G401 (cell line): Measurements from ENCODE around the gene ANKRD17. TPM values are rescaled to one million over a fixed set of nuclear protein-coding genes. Genes with fewer than 3 reads are reported as not detected.
A peak's percentile ranks its signal among the peaks of the same experiment; 100 is the strongest.
"Not testable (repeated sequence)": the region's sequence is repeated elsewhere in the genome, so short reads cannot be mapped to it uniquely, and the experiment has no call there.

Source experiments
- DNase-seq: peaks from one replicate; pipeline ENCODE4 v3.0.0-alpha.2; 2015; ENCODE audit warnings: low spot score
- in situ Hi-C: cut with HindIII; loops from 2 replicates; pipeline ENCODE4 v1.10.0; 2016; ENCODE audit warnings: low sequenced_read_pairs, mixed read lengths
- total RNA-seq: library from RNA; depleted of rRNA; stranded (reverse); fragments of >200 nt; shearing (Covaris generic); gene quantifications from 2 replicates; pipeline ENCODE4 v1.2.3, GENCODE V29; 2014

The ANKRD17 gene
- total RNA-seq, 1 experiment from 2014 or later: 50.5 TPM

DNA sequence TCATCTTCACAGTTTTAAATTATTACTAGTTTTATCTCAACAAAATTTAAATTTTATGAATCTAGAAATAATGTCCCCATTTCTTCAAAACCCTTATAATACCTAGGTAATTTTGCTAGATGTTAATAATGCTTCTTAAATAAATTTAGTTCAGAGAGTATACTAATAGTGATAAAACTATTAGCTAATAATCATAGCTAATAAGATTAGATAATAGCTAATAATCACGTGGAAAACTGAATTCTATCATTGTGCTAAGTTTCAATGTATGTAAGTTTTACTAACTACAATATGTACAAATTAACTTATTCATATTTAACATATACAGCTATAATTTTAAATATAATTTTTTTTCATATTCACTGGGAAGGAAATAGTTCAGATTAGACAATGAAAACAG is 10.2 kb downstream of the ANKRD17 start:
- in situ Hi-C loops: no loop called here
- DNase-seq: no peak

DNA sequence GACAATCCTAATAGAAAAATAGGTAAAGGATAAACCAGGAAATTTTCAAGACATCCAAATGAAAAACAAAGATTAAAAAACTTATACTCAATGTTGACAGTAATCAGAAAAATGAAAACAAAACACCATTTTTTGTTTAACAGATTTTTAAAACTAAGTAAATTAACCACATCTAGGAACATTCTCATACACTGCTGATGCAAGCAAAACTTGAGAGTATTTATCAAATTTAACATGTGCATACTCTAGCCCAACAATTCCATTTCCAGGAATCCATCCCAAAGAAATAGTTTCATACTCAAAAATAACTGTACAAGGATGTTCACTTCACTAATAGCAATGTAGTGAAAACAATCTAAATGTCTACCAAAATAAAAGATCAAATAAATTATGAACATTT is 11.5 kb downstream of the ANKRD17 start:
- in situ Hi-C loops: no loop called here
- no peak for DNase-seq

DNA sequence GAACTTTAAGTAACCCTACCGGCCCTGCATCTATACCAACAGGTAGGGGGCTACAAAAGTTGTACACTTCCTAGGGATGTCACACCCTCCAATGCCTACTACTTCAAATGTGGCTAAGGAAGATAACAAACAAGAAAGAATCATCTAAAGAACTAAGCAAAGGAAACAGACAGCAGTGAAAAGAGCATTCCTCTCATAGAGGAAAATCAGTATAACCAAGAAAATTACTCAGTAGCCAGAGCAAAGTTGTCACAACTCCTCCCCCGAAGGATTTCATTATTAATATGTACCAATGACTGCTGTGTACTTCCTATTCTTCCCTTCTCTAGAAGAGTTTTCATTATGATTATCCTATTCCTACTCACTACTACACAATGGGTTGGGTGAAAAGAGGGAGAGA is 12.6 kb downstream of the ANKRD17 start:
- in situ Hi-C loops: no loop called here
- no peak for DNase-seq

DNA sequence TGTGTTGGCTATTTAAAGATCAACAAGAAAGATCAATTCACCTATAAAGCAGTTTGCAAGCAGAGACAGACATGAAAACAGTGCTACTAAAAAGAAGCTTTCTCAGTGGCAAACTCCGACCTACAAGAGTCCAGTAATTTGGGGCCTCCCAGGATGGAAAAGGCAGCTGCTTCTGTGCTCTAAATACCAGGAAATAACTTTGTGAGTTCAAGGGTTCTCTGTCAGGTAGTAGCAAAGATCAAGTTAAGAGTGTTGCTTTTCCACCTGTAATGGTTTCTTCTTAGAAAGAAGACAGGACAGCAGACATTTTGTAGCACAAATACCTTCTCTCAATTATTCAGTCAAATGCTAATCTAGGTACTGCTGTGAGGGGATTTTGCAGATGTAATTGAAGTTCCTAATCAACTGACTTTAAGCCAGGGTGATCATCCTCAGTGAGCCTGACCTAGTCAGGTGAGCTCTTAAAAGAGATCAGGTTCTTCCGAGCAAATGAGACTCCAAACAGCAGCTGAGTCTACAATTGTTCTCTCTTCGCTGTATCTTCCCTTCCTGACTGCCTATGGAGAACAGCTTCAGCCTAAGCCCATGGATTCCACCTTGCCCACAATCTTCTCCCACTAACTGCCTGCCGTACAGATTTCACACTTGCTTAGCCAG is 13.5 kb downstream of the ANKRD17 start:
- in situ Hi-C loops: no loop called here
- DNase-seq: no peak

DNA sequence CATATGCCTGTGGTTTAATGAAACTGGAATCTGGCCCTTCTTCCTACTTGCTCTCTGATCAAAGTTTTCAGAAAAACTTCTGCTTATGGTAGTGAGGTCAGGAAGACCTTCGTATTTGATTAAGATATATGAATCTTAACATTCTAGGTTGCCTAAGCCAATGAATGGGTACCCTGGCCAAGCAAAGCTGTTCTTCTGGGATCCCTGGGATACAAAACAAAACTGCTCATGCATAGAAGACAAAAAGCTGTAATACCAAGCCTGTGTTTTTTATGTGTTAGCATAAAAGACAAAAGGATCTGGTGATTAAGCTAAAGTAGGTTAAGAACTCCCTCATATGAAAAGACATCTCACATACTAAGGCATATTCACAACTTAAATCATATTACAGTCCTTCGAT is 21.6 kb downstream of the ANKRD17 start:
- no peak for DNase-seq
- in situ Hi-C loops: no loop called here

DNA sequence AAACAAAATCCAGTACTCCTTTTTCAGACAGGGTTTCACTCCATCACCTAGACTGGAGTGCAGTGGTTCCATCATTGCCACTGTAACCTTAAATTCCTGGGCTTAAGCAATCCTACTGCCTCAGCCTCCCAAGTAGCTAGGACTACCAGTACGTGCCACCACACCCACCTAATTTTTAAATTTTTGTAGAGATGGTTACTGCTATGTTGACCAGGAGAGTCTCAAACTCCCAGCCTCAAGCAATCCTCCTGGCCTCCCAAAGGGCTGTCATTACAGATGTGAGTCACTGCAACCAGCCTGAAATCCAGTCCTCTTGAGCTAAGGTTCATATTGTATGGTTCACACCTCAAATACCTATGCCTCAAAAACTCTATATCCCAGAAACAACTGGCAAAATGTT is 22.4 kb downstream of the ANKRD17 start:
- no peak for DNase-seq
- in situ Hi-C loops: no loop called here

DNA sequence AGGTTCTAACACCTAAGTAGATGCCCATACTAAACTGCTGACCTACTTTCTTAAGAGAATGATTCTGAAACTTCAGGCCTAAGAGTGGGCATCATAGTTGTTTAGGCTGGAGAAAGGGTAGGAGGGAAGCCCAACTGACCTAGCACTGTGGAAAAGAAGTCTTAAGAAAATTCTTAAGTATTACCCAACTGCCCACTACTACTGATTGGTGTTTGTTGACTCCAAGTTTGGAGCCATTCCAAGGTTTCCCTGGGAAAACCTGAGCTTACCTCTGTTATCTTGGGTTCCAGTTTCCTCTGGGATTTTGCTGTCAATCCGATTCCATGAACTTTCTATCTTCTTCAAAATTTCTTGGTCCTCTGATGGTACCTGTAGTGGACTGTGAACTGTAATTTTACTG is 23.9 kb downstream of the ANKRD17 start:
- DNase-seq: no peak
- in situ Hi-C loops: no loop called here

DNA sequence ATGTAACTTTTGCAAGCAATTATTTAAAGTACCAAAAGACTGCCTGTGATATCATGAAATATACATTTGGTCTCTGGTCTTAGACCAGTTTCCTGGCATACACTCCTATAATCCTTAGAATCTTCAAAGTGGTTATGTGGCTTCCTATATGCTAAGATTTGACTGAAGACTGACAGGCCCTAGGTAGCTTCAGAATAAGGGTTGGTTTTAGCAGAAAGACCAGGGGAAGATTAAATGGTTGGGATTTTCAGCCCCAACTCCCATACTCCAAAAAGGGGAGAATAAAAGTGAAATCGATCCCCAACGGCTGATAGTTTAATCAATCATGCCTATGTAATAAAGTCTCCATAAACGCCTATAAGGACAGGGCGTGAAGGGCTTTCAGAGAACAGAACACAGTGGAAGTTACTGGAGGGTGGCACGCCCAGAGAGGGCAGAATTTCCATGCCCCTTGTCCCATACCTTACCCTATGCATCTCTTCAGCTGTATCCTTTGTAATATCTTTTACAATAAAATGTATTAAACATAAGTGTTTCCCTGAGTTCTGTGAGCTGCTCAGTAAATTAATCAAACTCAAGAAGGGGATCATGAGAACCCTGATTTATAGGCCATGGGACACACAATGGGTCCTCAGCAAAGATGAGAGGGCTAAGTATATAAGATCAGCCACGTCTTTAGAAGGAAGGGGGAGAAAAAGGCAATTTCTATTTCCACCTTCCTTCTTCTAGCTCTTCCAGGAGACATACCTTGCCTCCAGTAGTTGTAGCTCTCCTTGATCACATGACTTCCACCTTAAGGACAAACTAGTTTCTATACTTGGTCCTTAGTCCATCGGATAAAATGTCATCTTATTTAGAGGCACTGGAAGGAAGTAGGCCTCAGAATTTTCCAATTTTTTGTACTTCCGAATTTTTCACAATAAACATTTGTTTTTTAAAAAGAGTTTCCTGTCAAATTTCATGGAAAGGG is 26.8 kb downstream of the ANKRD17 start:
- in situ Hi-C loops: no loop called here
- DNase-seq: no peak

DNA sequence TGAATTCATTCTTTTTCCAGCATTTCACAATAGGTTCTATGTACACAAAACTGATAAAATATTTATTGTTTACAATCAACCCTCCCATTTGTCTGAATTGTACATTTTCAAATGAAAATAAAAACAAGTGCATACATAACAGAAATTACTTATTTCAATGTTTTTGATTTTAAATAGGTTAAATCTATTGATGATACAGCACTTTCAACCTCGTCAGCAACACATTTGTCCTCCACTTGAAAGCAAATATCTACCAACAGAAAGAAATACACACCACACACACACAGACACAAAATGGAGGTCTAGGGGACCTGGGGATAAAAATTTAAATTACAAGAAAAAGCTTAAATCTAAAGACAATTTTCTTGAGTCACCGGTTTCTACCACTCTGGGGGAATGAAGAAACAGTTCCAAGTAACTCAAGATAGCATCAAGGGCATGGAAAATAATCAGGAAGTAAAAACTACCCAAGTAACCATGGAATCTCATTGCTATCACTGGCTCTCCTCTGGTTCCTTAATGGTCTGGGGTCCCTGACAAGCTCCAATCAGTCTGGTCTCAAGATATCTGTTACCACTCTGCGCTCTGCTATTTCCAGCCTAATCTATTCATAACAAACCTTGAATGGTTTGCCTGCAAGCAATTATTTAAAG is 27.6 kb downstream of the ANKRD17 start:
- in situ Hi-C loops: no loop called here
- no peak for DNase-seq

DNA sequence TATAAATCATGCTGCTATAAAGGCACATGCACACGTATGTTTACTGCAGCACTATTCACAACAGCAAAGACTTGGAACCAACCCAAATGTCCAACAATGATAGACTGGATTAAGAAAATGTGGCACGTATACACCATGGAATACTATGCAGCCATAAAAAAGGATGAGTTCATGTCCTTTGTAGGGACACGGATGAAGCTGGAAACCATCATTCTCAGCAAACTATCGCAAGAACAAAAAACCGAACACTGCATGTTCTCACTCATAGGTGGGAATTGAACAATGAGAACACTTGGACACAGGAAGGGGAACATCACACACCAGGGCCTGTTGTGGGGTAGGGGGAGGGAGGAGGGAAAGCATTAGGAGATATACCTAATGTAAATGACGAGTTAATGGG is 29.8 kb downstream of the ANKRD17 start:
- DNase-seq, in situ Hi-C loops: not testable (repeated sequence)

DNA sequence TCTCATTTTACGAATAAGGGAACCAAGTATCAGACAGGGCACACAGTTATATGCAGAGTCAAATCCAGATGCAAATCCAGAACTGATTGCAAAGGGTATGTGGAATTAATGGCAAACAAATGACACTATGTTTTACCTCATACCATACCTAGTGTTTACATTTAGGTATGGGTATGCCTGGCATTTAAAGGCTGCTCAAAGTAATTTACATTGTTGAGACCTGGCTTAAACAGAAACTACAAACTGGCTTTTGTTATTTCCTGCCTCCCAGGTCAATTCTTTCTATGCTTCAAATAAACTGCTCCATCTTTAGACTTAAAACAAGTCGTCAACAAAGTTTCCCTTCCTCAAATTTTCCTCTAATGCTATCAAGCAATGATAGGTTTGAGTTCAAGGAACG is 33.7 kb downstream of the ANKRD17 start:
- in situ Hi-C loops: no loop called here
- no peak for DNase-seq

DNA sequence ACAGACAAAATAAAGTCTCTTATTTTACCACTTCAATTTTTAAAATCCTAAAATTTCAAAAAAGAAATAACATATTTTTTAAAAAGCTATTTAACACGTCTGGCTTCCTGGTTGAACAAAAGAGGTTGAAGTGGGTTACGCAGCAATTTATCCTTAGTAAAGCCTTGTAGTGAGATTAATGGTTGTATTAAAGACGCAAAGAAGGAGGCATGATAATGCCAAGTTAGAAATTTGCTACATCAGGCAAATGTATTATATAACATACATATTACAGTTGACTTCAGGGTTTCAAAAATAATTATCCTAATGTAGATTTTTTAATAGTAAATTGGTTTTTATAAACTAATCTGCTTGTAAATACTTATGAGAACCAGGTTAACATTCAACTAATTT is 35.3 kb downstream of the ANKRD17 start:
- in situ Hi-C loops: no loop called here
- no peak for DNase-seq

DNA sequence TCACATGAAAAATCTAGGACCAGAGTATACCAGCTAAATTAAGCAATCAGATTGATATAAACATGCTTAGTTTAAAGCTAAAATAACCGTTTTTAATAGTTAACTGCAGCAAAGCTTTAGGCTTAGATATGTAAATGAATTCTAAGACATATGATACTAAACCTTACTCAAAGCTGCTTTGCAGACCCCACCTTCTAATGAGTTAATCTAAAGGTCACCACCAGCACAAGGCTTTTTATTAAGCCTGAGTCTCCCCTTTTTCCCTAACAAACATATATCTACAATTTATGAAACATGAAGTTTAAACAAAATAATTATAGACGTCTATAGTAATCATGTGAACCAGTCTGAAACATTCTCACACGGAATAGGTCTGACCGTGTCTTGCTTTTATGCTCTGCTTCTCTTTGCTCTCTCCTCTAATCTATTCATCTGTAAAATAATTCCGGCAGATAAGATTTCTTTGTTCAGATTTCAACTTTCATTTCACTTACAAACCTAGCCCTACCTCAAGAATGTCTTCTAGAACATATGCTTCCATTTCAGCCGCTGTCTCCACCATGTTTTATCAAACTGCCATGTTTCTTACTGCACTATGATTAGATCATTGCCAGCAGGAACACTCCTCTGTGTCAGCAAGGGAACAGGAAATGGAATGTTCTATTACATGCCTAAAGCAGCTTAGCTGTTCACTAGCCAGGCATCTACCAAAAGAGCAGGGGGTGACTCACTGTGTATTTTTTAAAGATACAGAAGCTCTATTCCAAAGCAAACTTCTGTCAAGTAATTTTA is 35.9 kb downstream of the ANKRD17 start:
- DNase-seq: peak; percentile 94
- in situ Hi-C loops: no loop called here

DNA sequence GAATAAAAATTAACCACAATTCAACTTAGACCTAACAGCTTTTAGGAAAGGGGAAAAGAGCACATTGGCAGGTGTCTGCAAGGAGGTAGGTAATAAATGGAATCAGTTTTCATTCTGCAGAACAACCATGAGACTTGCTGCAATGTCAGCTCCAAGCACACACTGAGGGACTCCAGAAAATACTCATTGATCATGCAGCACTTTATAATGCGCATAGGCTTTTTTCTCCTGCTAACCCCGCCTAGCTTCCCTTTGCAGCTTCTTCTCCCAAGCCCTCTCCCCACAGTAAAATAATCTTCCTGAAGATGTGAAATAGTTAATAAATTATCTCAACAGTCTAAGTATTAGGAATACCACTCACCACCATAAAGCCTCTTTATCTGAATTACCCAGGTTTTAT is 36.9 kb downstream of the ANKRD17 start:
- in situ Hi-C loops: no loop called here
- no peak for DNase-seq

DNA sequence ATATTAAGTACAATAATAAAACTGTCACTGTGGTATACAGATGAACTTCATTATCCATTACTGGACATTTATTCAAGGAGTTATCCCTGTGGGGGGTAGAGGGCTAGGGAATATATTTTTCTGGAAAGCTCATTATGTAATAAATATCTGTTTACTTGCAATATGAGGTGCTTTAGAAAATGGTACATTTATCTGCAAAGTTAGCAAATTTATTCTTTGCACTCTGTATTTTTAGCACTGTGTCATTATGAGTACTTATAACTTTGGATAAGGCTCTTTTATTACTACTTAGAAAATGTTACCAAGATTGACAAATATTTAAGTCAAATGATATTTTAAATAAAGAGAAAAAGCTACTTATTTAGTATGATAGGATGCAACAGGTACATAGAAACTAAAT is 37.8 kb downstream of the ANKRD17 start:
- in situ Hi-C loops: no loop called here
- no peak for DNase-seq

DNA sequence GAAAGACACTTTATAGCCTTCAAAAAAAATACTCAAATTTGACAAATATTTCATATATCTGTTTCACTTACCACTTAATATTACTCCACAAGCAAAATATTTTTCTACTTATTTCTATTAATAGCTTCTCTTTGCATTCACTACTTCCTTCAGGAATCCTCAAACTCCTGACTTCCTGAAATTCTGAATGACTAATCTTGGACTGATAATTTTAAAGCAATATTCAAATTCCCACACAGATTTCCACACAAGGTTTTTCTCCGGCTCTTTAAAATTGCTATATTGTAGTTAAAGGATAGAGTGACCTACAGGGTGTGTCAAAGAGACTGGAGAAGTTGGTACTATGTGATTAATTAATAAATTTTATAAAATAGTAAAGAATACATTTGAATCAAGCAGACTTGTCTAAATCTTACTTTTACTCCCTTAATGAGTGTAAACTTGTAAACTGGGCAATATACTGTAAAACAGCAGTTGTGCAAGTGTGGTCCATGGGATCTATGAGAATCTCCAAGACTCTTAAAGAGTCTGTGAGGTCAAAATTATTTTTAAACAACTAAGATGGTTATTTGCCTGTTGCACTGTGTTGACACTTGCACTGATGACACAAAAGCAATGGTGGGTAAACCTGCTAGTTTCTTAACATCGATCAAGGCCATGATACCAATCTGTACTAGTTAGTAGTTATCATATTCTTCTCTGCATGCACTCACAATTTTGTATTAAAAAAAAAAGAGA is 44.5 kb downstream of the ANKRD17 start:
- DNase-seq: no peak
- in situ Hi-C loops: no loop called here

DNA sequence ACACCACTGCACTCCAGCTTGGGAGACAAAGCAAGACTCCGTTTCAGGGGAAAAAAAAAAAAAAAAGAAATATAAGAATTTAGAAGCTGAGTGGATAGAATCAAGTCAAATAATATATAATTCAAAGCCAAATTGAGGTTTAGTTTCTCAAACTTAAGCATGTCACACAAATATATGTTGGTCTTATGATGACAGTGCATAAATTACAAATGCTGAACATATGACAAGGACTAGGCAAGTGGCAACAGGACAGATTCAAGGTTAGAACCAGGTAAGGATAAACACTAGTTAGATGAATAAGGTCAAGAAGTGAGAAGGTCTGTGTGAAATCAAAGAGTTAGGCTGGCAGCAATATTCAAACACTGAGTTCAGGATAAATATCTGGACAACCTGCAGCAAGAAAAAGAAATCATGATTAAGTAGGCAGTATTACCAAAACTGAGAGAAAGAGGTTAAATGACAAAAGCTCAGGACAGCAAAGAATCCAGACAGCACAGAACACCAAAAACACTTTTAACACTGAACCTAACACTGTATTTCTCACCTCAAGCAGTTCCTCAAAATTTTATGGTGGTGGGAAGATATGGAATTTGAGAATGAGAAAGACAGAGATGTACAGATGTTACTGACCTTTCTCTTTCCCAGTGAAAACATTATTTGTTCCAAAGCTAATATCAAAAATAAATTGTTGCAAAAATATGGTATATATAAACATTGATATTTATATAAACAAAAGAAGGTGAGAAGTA is 45.4 kb downstream of the ANKRD17 start:
- no peak for DNase-seq
- in situ Hi-C loops: no loop called here

DNA sequence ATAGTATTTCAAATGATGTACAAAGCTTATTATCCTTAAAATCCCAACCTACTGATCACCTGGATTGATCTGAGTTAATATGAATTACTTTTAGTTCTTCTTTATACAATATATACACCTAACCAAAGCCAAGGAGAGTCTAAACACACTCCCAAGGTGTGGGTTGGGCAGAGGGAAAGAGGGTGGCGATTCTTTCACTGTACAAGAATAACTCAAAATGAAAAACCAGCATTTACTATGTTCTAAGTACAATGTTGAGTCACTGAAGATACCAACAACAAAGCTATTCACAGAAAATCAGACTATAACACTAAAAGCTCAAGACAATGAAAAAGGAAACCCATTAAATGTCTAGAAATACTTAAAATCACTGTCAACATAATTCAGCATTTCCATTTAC is 46.6 kb downstream of the ANKRD17 start:
- in situ Hi-C loops: no loop called here
- no peak for DNase-seq
